ENCODE data around the gene TSPAN11.

The TSPAN11 gene

DNA sequence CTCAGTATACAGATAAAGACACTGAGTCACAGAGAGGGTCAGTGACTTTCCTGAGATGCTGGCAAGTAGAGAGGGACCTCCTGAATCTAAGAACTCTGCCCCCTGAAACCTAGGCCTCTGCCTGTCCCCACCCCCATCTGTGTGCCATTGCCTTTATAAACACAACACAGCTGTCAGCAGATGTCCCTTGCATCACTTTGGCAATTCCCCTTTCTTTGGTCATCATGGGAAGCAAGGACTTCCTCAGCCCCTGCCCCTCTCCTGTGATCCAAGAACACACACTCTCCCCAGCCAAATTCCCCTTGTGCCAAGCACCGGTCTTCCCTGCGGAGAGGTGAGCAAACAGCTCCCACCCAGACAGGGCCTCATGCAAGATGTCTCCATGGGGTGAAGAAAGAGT is 8.3 kb downstream of the TSPAN11 start:
- DNase-seq (ENCODE audit: low read depth): no peak
- TF ChIP-seq, protein P1, sequence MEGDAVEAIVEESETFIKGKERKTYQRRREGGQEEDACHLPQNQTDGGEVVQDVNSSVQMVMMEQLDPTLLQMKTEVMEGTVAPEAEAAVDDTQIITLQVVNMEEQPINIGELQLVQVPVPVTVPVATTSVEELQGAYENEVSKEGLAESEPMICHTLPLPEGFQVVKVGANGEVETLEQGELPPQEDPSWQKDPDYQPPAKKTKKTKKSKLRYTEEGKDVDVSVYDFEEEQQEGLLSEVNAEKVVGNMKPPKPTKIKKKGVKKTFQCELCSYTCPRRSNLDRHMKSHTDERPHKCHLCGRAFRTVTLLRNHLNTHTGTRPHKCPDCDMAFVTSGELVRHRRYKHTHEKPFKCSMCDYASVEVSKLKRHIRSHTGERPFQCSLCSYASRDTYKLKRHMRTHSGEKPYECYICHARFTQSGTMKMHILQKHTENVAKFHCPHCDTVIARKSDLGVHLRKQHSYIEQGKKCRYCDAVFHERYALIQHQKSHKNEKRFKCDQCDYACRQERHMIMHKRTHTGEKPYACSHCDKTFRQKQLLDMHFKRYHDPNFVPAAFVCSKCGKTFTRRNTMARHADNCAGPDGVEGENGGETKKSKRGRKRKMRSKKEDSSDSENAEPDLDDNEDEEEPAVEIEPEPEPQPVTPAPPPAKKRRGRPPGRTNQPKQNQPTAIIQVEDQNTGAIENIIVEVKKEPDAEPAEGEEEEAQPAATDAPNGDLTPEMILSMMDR (IDR thresholded peaks at IDR 0.05; ENCODE audit: control insufficient read depth, insufficient read depth, low read depth, low read length, missing control alignments): no peak
- H3K4me3 ChIP-seq (ENCODE audit: control insufficient read depth, low read depth, low read length): no peak overlapping the region

DNA sequence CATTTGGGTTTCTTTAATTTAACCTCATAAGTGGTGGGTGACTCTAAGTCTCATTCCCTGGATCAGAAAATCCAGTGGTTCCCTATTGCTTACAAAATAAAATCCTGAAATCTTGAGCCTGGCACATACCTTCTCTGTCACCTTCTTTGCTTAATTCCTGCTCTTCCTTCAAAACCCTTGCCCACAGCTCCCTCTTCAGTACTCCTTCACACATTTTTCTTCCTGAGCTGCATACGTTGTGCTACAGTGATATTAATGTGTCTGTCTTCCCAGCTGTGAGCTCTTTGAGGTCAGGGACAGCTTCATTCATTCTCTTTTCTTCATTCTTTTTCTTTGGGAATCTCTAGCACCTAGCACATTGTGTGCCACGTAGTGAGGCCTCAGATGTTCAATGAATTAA is 9.5 kb downstream of the TSPAN11 start:
- TF ChIP-seq, protein P1 (IDR thresholded peaks at IDR 0.05; ENCODE audit: control insufficient read depth, insufficient read depth, low read depth, low read length, missing control alignments): no peak
- DNase-seq (ENCODE audit: low read depth): no peak
- no peak overlapping the region for H3K4me3 ChIP-seq (ENCODE audit: control insufficient read depth, low read depth, low read length)

DNA sequence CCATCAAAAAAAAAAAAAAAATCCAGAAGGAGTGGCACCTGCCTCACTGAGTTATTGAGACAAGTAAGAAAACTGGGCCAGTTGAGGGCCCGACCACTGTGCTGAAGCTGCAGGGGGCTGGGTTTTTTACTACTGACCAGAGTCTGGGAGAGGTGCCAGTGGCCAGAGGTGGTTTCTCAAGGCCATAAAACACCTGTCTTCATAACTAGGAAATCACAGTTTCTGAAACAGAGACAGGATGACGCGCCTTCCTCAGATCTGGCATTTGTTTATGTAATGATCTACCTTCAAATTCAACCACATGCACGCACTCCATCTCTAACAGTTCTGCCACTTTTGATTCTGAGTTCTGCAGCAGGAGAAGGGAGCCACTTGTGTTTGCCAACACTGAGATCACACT is 12.7 kb downstream of the TSPAN11 start:
- no peak for DNase-seq (ENCODE audit: low read depth)
- TF ChIP-seq, protein P1 (IDR thresholded peaks at IDR 0.05; ENCODE audit: control insufficient read depth, insufficient read depth, low read depth, low read length, missing control alignments): no peak
- H3K4me3 ChIP-seq (ENCODE audit: control insufficient read depth, low read depth, low read length): no peak overlapping the region

DNA sequence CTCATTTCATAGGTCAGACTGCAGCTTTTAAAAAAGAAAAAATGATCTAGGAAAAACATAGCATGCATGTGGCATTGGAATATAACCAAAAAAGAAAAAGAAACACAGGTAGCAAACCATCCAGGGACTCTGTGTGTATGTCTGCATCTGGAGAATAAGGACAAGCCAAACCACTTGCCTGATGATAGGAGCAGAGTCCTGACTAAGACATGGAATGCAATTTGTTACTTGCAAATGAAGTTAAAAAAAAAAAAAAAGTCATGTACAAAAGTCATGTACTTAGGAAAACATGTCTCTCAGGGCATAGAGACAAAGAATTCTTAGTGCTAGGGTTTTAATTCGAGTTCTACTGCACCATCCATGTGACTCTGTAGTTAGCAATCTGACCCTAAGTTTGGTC is 15.9 kb downstream of the TSPAN11 start:
- H3K4me3 ChIP-seq (ENCODE audit: control insufficient read depth, low read depth, low read length): no peak overlapping the region
- DNase-seq (ENCODE audit: low read depth): no peak
- TF ChIP-seq, protein P1 (IDR thresholded peaks at IDR 0.05; ENCODE audit: control insufficient read depth, insufficient read depth, low read depth, low read length, missing control alignments): no peak

DNA sequence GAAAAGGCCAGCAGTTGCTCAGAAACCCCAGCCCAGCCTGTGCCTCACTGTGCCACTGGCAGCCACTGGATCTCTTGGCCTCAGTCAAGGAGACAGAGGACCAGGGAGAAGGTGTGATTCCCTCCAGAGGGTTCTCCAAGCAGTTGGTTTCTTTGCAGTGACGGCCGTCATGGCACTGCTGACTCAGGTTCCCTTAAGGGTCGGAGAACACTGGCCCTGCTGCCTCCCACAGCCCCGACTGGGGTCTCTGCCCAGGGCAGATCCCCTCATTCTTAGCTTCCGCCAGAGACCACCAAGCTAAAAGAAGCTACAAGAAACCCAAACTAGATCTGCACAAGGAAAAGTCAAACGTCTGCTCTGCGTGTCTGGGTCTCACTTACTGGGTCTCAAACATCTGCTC is 16.4 kb downstream of the TSPAN11 start:
- DNase-seq (ENCODE audit: low read depth): no peak
- TF ChIP-seq, protein P1 (IDR thresholded peaks at IDR 0.05; ENCODE audit: control insufficient read depth, insufficient read depth, low read depth, low read length, missing control alignments): no peak
- no peak overlapping the region for H3K4me3 ChIP-seq (ENCODE audit: control insufficient read depth, low read depth, low read length)

DNA sequence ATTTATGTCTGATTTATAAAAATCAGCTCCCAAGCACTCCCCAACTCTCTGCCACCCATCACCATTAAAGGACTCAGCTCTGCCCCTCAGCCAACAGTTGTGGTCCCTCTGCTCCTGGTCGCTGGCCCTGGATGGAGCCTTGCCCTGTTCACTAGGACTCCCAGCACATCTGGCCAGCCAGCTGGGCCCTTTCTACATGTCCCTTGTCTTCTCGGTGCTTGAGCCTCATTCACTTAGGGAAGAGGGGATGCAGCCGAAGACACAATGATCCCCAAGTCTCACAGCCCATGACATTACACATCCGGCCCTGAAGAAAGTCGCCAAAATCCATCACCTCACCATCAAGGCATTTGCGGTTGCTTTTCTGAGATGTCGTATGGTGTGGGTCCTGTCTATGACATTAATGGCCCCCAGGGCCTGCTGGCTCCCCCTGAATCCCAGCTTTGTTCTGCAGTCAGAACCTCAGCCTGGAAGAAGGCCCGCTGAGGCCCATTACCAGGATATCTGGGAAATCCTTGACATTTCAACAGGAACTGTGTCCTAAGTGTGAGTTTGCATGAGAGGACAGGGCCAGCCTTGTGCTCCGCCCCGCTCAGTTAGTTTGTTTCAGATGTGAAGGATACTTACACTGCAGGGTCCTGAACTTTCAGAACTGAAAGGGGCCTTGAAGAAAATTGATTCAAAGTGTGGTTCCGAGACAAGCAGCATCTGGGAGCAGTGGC is 19.1 kb downstream of the TSPAN11 start:
- TF ChIP-seq, protein P1 (IDR thresholded peaks at IDR 0.05; ENCODE audit: control insufficient read depth, insufficient read depth, low read depth, low read length, missing control alignments): no peak
- H3K4me3 ChIP-seq (ENCODE audit: control insufficient read depth, low read depth, low read length): no peak overlapping the region
- DNase-seq (ENCODE audit: low read depth): no peak

Data from AG09309 (cell line).